Activated naive CD8-positive, alpha-beta T cell treated with anti-CD3 and anti-CD28 coated beads, Interleukin-2, amount 50 U/mL, for 24 hours (primary cell): ENCODE data around the gene CDH13.

ENCODE experiments used
- ATAC-seq: fragments of 150-1000 bp; cut with Tn5 transposase; one replicate; pipeline ENCODE4 v1.10.0; 2021
- DNase-seq: peaks from one replicate; pipeline ENCODE4 v3.0.0; 2021
- H3K27ac Mint-ChIP-seq: one replicate; pipeline ENCODE4 v1.8.0; 2021; ENCODE audit warnings: mild to moderate bottlenecking, mixed read lengths
- H3K27me3 Mint-ChIP-seq: one replicate; pipeline ENCODE4 v1.8.0; 2021; ENCODE audit warnings: mixed read lengths
- H3K36me3 Mint-ChIP-seq: one replicate; pipeline ENCODE4 v1.8.0; 2021; ENCODE audit warnings: low read depth, mixed read lengths
- H3K4me1 Mint-ChIP-seq: one replicate; pipeline ENCODE4 v1.8.0; 2021; ENCODE audit warnings: mixed read lengths
- H3K4me3 Mint-ChIP-seq: one replicate; pipeline ENCODE4 v1.8.0; 2021; ENCODE audit warnings: mild to moderate bottlenecking, moderate library complexity, mixed read lengths
- H3K9me3 Mint-ChIP-seq: one replicate; pipeline ENCODE4 v1.8.0; 2021; ENCODE audit warnings: mixed read lengths

The CDH13 gene

DNA sequence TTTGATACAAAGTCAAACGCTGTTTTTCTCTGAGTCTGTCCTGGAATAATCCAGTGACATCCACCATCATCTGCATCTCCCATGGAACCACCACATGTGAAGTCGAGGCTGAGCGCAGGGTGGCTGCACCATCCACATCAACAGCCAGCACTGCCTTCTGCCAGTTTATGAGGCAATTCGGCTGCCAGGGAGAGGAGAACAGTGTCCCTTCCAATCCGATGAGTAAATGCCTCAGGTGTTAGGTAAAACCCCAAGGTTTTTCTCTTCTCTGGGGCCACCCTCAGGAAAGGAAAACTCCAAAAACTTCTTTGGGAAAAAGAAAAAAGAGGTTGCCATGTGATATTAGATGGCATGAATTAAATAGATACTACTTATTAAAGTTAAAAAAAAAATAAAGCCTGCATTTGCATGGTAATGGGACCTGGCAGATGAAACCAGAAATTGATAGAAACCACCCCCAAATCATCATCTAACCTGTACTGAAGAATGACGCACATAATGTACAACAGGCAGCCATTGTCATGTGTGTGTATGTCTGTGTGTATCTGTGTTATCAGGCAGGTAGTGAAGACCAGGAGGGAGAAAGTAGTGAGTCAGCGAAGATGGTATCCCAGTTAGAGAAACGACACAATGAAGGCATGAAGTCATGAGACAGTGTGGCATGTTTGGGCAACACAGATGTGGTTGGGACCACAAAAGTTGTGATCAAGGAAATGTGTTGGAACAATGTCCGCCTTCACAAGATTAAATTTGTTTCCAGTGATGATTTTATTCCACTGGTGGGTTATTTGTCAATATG is 478.7 kb downstream of the CDH13 start:
- no peak for DNase-seq
- no peaks in the 10 kb centered on the region for H3K4me1 Mint-ChIP-seq
- peaks cover 4% of the 10 kb centered on the region for H3K9me3 Mint-ChIP-seq
- H3K27ac Mint-ChIP-seq, result no peak overlapping the region
- H3K27me3 Mint-ChIP-seq, result peaks cover 6% of the 10 kb centered on the region
- peaks cover 2% of the 10 kb centered on the region for H3K36me3 Mint-ChIP-seq
- H3K4me3 Mint-ChIP-seq, result no peak overlapping the region
- no peak for ATAC-seq

DNA sequence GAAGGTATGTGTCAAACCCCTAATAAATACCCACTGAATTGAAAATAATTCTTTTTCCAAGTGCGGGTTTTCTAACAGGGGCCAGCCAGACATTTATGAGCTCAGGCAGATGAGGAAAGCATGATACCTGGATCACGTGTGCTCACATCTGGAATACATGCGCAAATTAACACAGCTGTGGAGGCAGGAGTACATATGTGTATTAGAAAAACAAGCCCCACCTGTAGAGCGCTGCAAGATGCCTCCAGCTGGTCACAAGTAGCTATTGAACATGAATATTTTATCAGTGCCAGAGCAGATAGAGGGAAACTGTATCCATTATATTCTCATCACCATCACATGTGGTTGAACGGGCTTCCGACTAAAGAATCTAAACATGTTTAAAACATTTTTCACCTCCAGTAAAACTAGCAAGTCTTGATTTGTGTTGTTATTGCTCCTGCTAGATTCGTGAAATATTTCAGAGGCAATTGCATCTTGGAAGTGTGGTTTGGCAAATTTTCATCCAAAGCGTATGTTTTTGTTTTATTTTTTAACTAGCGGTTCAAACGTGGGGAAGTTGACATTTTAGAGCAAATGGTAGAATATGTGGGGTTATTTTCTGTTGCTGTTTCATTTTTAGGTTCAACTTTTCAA is 482.8 kb downstream of the CDH13 start:
- no peaks in the 10 kb centered on the region for H3K36me3 Mint-ChIP-seq
- no peak for DNase-seq
- peaks cover 2% of the 10 kb centered on the region for H3K27me3 Mint-ChIP-seq
- no peak for ATAC-seq
- H3K4me3 Mint-ChIP-seq, result no peak overlapping the region
- H3K4me1 Mint-ChIP-seq, result no peaks in the 10 kb centered on the region
- no peaks in the 10 kb centered on the region for H3K9me3 Mint-ChIP-seq
- H3K27ac Mint-ChIP-seq, result no peak overlapping the region

DNA sequence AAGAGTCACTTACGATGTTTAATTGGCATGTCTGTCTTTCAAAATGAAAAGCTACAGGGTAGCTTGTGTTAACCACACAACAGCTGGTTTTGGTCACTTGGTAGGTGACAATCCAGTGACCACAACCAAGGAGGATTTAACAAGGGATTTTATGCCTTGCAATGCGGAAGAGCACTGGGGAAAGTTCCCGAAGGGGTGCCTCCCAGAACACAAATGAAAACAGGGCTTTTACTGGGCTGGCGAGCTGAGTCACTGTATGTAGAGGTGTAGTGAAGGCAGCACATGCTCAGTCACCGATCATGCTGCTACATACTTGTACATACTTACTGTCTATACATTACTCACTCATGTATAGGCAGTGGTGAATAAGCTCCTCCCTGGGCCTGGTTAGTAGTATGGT is 483.5 kb downstream of the CDH13 start:
- H3K4me3 Mint-ChIP-seq, result no peak overlapping the region
- no peak overlapping the region for H3K27ac Mint-ChIP-seq
- ATAC-seq (no peak), DNase-seq (no peak)
- no peaks in the 10 kb centered on the region for H3K36me3 Mint-ChIP-seq
- no peaks in the 10 kb centered on the region for H3K4me1 Mint-ChIP-seq
- H3K9me3 Mint-ChIP-seq, result no peaks in the 10 kb centered on the region
- peaks cover 2% of the 10 kb centered on the region for H3K27me3 Mint-ChIP-seq

DNA sequence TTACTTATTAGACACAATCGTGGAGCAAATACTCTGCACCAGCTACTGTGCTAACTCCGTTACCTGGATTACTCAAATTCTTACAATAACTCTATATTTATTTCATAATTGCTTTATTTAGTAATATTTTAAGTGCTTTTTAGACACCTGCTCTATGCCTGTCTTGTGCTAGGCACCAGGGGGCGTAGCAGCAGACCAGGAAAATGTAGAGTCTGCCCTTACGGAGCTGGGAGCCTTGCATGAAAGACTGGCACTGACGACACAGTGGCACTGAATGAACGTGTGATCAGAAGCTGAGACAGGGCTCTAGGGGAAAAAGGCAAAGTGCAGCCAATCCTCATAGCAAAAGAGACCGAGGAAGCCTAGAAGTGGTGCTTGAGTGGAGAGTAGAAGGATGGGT is 486.5 kb downstream of the CDH13 start:
- Mint-ChIP-seq H3K9me3 (no peaks in the 10 kb centered on the region), H3K36me3 (no peaks in the 10 kb centered on the region), H3K27ac (no peak overlapping the region), H3K4me1 (no peaks in the 10 kb centered on the region), H3K4me3 (no peak overlapping the region), H3K27me3 (peaks cover 2% of the 10 kb centered on the region)
- ATAC-seq, result no peak
- no peak for DNase-seq

DNA sequence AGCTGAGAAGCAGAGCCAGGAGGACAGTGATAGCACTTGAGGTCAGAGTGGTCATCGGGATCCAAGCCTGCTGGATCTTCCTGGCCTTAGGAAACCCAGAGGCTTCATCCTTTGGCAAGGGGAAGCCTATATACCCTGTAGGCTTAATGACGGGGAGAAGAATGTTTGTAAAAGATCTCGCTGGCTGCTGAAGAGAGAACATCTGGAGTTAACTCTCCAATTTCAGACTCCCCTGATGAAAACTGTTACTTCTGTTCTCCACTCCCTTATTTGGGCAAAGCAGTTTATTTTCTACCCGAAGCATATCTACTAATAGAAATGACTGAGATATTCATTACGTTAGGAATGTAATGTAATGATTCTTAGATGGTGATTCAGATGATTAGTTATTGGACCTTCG is 487.0 kb downstream of the CDH13 start:
- Mint-ChIP-seq H3K36me3 (no peaks in the 10 kb centered on the region), H3K4me1 (no peaks in the 10 kb centered on the region), H3K27ac (no peak overlapping the region), H3K27me3 (peaks cover 2% of the 10 kb centered on the region), H3K4me3 (no peak overlapping the region), H3K9me3 (no peaks in the 10 kb centered on the region)
- DNase-seq, result no peak
- no peak for ATAC-seq

DNA sequence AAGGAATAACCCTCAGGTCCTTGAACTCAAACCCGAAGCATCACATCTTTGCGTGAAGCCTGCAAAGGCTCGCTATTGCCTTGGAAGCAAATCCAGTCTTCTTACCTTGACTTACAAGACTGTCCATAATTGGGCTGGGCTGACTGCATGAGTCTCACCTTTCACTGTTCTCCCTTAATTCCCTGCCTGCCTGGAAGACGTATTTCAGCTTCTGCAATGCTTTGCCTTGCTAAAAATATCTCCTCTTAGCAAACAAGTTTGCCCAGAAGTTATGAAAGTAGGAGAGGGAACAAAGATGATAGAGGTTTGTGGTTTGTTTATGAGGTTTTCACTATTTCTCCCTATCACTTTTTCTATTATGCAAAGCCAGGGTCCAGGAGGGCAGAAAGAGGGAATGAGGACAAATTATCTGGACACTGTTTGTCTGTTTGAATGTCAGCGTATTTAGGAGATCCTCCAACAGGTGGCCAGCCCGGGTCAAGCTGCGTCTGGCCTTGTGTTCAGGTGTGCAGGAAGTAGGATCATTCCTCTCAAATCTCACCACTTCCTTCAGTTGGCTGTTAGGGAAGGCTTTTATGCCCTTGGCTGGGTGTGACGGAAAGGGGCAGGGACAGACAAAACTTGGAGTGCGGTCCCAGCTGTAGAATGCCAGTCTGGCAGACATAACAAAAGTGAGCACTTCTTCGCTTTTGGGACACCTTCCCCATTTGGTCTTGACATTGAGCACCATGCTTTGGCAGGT is 488.9 kb downstream of the CDH13 start:
- no peaks in the 10 kb centered on the region for H3K27me3 Mint-ChIP-seq
- no peak for DNase-seq
- H3K4me3 Mint-ChIP-seq, result no peak overlapping the region
- ATAC-seq, result no peak
- no peaks in the 10 kb centered on the region for H3K4me1 Mint-ChIP-seq
- no peaks in the 10 kb centered on the region for H3K36me3 Mint-ChIP-seq
- H3K9me3 Mint-ChIP-seq, result no peaks in the 10 kb centered on the region
- H3K27ac Mint-ChIP-seq, result no peak overlapping the region

DNA sequence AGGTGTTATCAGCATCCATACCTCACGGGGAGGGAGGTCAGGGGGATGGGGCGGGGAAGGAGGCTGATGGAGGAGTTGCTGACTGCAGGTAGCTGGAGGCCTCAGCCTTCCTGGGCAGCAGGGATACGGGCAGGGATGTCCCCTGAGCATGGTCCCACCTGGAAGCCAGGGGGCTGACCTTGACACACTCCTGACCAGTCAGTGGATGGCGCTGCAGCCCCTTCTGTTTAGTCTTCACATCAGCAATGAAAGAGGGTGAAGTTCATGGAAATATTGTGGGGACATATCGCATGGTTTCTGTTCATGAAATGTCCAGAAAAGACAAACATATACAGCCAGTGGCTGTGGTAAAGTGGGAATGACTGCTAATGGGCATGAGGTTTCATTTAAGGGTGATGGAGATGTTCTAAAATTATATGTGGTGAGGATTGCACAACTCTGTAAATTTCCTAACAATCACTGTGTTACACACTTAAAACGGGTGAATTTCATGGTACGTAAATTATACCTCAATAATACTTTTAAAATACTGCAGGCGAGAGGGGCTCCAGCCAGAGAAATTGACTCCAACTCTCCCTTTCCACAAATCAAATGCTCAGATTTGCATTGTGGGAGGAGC is 489.6 kb downstream of the CDH13 start:
- H3K27me3 Mint-ChIP-seq, result no peaks in the 10 kb centered on the region
- H3K9me3 Mint-ChIP-seq, result no peaks in the 10 kb centered on the region
- H3K36me3 Mint-ChIP-seq, result no peaks in the 10 kb centered on the region
- no peaks in the 10 kb centered on the region for H3K4me1 Mint-ChIP-seq
- no peak overlapping the region for H3K4me3 Mint-ChIP-seq
- no peak for ATAC-seq
- no peak overlapping the region for H3K27ac Mint-ChIP-seq
- no peak for DNase-seq

DNA sequence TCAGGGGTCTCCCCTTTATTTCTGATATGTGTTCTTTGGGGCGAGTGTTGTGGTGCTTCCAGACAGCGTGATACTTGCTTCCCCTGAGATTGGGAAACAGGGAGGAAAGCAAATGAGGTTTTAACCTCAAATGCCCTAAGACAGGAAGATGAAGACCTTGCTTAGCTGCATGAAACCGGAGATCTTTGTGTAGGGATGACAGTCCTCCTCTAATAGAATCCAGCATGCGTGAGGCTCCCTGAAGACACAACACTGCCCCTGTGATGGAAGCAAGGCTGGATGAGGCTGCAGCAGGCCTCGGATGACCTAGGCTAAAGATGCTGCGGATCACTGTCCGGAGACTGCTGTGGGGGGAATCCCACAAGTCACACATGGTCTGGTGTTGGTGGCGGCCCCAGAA is 491.0 kb downstream of the CDH13 start:
- Mint-ChIP-seq H3K4me1 (no peaks in the 10 kb centered on the region), H3K9me3 (no peaks in the 10 kb centered on the region), H3K4me3 (no peak overlapping the region), H3K27me3 (no peaks in the 10 kb centered on the region), H3K36me3 (no peaks in the 10 kb centered on the region), H3K27ac (no peak overlapping the region)
- ATAC-seq (no peak), DNase-seq (no peak)

DNA sequence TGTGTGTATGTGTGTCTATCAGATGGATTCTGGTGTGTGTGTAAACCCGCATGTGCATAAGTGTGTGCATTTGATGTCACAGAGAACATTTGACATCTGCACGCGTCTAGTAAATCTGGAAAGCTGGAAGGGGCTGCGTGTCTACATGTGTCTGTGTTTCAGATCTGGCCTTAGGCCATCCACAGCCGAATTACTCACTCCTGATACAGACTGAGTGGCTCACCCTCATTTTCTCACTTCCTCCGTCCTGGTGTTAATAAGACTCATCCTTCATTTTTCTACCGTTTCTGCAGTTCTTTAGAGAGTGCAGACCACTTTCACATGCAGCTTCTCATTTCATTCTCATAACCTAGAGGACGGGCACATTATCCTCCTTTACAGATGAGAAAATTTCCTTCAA is 491.6 kb downstream of the CDH13 start:
- no peaks in the 10 kb centered on the region for H3K27me3 Mint-ChIP-seq
- no peaks in the 10 kb centered on the region for H3K4me1 Mint-ChIP-seq
- H3K36me3 Mint-ChIP-seq, result no peaks in the 10 kb centered on the region
- DNase-seq, result no peak
- H3K9me3 Mint-ChIP-seq, result no peaks in the 10 kb centered on the region
- no peak for ATAC-seq
- no peak overlapping the region for H3K4me3 Mint-ChIP-seq
- H3K27ac Mint-ChIP-seq, result no peak overlapping the region

DNA sequence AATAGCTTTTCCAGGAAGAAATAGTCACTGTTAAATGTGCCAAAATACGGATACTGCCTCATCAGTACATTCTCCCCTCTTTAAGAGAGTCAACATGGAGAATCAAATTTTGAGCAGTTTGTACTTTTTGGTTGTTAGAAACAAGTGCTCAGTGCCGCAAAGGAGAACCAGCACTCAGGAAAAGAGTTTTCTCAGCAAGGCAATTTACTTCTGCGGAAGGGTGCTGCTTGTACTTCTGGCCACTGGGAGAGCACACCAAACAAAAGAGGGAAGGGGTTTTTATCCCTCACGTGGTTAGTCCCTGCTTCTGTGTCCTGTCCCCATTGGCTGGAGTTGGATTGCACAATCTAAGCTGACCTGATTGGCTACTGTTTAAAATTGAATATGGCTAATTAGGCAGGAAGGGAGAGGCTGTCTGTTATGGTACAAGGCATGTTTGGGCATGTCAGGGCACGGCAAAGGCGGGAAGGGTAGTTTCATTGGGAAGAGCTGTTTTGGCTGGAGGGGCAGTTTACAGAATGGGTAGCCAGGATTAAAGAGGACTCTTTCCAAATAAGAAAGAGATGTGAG is 499.3 kb downstream of the CDH13 start:
- ATAC-seq (no peak), DNase-seq (no peak)
- peaks cover 28% of the 10 kb centered on the region for H3K9me3 Mint-ChIP-seq
- H3K4me3 Mint-ChIP-seq, result no peak overlapping the region
- H3K27ac Mint-ChIP-seq, result no peak overlapping the region
- H3K36me3 Mint-ChIP-seq, result no peaks in the 10 kb centered on the region
- H3K4me1 Mint-ChIP-seq, result no peaks in the 10 kb centered on the region
- H3K27me3 Mint-ChIP-seq, result no peaks in the 10 kb centered on the region

DNA sequence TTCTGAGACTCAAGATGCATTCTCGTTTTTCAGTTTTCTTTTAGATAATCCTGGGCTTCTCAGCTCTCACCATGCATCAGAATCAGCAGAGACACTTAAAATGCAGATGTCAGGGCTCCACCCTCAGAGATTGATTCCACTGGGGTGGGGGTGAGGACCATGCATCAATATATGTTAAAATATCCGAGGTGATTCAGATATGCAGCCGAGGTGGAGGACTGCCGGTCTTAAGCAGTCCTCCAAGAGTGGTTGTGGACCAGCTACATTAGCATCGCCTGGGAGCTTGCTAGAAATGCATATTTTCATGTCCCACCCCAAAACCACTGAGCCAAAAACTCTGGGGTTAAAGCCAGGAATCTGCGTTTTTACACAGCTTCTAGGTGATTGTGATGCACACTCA is 501.3 kb downstream of the CDH13 start:
- H3K4me1 Mint-ChIP-seq, result no peaks in the 10 kb centered on the region
- peaks cover 28% of the 10 kb centered on the region for H3K9me3 Mint-ChIP-seq
- no peaks in the 10 kb centered on the region for H3K36me3 Mint-ChIP-seq
- no peak overlapping the region for H3K4me3 Mint-ChIP-seq
- H3K27me3 Mint-ChIP-seq, result no peaks in the 10 kb centered on the region
- no peak overlapping the region for H3K27ac Mint-ChIP-seq
- no peak for ATAC-seq
- DNase-seq, result no peak

DNA sequence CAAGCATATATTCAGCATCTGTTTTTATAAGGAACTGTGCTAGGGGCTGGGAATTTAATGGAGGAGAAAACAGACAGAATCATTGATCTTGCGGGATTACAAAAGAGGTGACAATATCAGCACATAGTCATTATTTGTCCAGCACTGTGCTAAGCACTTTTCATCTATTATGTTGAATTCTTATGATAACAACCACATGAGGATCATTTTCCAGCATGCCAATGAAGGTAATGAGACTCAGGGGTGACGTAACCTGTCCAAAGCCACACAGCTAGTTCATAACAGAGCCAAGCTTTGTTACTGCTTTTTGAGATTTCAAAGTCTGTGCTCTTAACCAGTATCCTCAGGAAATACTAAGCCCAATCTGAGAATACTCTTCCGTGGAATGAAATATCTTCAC is 503.3 kb downstream of the CDH13 start:
- Mint-ChIP-seq H3K27me3 (no peaks in the 10 kb centered on the region), H3K36me3 (no peaks in the 10 kb centered on the region), H3K9me3 (peaks cover 22% of the 10 kb centered on the region), H3K4me1 (no peaks in the 10 kb centered on the region), H3K4me3 (no peak overlapping the region), H3K27ac (no peak overlapping the region)
- ATAC-seq (no peak), DNase-seq (no peak)

DNA sequence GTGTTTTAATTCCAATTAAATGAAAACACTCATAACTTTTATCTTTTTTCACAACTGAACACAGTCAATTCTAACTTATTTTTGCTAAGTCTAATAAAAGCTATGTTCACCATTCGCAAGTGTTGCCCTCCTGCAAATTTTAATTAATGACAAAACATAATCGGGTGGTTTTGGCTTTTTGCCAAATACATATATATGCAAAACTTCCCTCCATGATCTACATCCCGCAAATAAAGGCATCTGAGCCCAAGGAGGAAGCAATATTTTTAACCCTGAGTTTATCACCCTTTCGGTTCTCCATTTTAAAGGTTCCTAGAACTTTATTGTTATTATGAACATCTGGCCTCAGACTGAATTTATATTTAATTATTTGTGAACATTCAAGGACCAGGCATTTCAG is 507.9 kb downstream of the CDH13 start:
- DNase-seq (no peak), ATAC-seq (no peak)
- H3K36me3 Mint-ChIP-seq, result peaks cover 1% of the 10 kb centered on the region
- H3K9me3 Mint-ChIP-seq, result no peaks in the 10 kb centered on the region
- no peaks in the 10 kb centered on the region for H3K27me3 Mint-ChIP-seq
- H3K27ac Mint-ChIP-seq, result no peak overlapping the region
- no peak overlapping the region for H3K4me3 Mint-ChIP-seq
- peaks cover 6% of the 10 kb centered on the region for H3K4me1 Mint-ChIP-seq

DNA sequence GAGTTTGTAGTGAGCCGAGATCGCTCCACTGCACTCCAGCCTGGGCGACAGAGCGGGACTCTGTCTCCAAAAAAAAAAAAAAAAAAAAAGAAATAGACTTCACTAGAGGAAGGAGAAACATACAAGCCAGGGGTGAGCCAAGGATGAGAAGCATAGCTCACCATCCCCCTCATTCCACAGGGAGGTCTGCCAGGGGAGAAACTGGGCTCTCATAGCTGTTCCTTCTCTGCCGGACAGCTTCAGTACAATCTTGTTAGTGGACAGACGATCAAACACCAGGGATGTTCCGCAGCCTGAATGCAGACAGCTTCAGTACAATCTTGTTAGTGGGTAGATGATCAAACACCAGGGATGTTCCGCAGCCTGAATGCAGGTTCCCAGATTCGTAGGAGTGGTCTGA is 509.6 kb downstream of the CDH13 start:
- Mint-ChIP-seq H3K27me3 (no peaks in the 10 kb centered on the region), H3K9me3 (peaks cover 2% of the 10 kb centered on the region)
- DNase-seq, result no peak

More for the DNA sequence above, 509.6 kb downstream of the CDH13 start:
- Mint-ChIP-seq H3K27ac (no peak overlapping the region), H3K36me3 (peaks cover 1% of the 10 kb centered on the region), H3K4me3 (no peak overlapping the region), H3K4me1 (peaks cover 6% of the 10 kb centered on the region)
- no peak for ATAC-seq
